ENCODE results near the gene GLI3.

GRCh38 chr7:42203336-42203735 lies 33.7 kb downstream of the GLI3 start:
- TF ChIP-seq CTCF (conservative IDR thresholded peaks at IDR 0.05; ENCODE audit: low read depth, low read length) (no peak), USF2 (IDR thresholded peaks at IDR 0.05; ENCODE audit: low read depth, low read length) (no peak), MXI1 (IDR thresholded peaks at IDR 0.05; ENCODE audit: borderline replicate concordance, low read depth, low read length) (no peak), POLR2A (IDR thresholded peaks at IDR 0.05; ENCODE audit: low read depth, low read length) (no peak), ELK1 (IDR thresholded peaks at IDR 0.05; ENCODE audit: borderline replicate concordance, low read depth, low read length) (no peak), RAD21 (IDR thresholded peaks at IDR 0.05; ENCODE audit: low read length) (no peak), CHD1 (IDR thresholded peaks at IDR 0.05; ENCODE audit: low read depth, low read length) (no peak), RCOR1 (IDR thresholded peaks at IDR 0.05; ENCODE audit: insufficient replicate concordance, low read length) (no peak)

All from IMR-90 (cell line).